IPS-20b (cell line): Measurements from ENCODE around the gene MYG1.

ENCODE experiments used
- H3K27ac ChIP-seq: one replicate; pipeline ENCODE4 v1.5.1; 2013; ENCODE audit warnings: low read length
- H3K27me3 ChIP-seq: 2 replicates; pipeline ENCODE4 v1.6.1; 2013; ENCODE audit warnings: mild to moderate bottlenecking, low read length, inconsistent platforms; ENCODE audit not compliant: insufficient read depth
- H3K36me3 ChIP-seq: 2 replicates; pipeline ENCODE4 v1.6.1; 2013; ENCODE audit warnings: low read depth, mild to moderate bottlenecking, inconsistent platforms, low read length, moderate library complexity; ENCODE audit not compliant: insufficient read depth
- H3K4me1 ChIP-seq: 2 replicates; pipeline ENCODE4 v1.6.1; 2013; ENCODE audit warnings: mild to moderate bottlenecking, control low read depth, inconsistent platforms, low read length, moderate library complexity; ENCODE audit not compliant: insufficient read depth
- H3K4me3 ChIP-seq: 2 replicates; pipeline ENCODE4 v1.5.1; 2013; ENCODE audit warnings: mild to moderate bottlenecking, low read length, inconsistent platforms
- H3K9ac ChIP-seq: 2 replicates; pipeline ENCODE4 v1.6.1; 2013; ENCODE audit warnings: low read depth, mild to moderate bottlenecking, inconsistent platforms, low read length, moderate library complexity
- H3K9me3 ChIP-seq: 2 replicates; pipeline ENCODE4 v1.6.1; 2013; ENCODE audit warnings: mild to moderate bottlenecking, low read depth, low read length, inconsistent platforms; ENCODE audit not compliant: insufficient read depth

MYG1 gene, protein sequence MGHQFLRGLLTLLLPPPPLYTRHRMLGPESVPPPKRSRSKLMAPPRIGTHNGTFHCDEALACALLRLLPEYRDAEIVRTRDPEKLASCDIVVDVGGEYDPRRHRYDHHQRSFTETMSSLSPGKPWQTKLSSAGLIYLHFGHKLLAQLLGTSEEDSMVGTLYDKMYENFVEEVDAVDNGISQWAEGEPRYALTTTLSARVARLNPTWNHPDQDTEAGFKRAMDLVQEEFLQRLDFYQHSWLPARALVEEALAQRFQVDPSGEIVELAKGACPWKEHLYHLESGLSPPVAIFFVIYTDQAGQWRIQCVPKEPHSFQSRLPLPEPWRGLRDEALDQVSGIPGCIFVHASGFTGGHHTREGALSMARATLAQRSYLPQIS

DNA sequence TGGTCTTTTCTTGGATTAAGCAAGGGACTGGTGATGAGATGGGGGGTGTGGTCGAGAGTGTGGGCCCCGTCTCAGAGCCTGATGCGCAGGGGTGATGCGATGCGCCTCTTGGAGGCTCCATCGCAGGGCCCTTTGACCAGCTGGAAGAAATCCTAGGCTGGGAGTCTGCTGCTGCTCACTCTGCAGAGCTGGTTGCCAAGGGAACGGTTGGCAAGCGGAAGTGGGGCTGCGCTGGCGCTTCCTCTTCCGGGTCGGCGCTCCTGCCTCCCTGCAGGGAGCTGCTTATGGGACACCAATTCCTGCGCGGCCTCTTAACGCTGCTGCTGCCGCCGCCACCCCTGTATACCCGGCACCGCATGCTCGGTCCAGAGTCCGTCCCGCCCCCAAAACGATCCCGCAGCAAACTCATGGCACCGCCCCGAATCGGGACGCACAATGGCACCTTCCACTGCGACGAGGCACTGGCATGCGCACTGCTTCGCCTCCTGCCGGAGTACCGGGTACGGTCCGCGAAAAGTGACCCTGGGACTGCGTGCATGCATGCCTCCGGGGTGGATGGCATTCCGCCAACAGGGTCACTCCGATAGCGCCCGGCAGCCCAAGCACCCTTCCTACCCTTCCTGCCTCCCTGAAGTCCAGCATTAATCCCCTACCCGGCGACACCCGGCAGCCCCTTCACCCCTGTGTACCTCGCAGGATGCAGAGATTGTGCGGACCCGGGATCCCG, at the start of gene MYG1:
TSS of gene MYG1 (plus strand) at position 242 of the 727 bp plus-strand sequence. CDS start at position 285, 43 bp downstream.
- no peaks in the 10 kb centered on the region; the same call in 1 of the 2 replicates for H3K4me1 ChIP-seq
- H3K4me3 ChIP-seq, result peak within 1 kb of the TSS; percentile 95
- H3K9ac ChIP-seq, result peak within 1 kb of the TSS; percentile 95
- H3K27me3 ChIP-seq, result no peaks in the 10 kb centered on the region
- H3K36me3 ChIP-seq, result peaks cover 51% of the 10 kb centered on the region
- H3K27ac ChIP-seq, result no peak within 1 kb of the TSS
- no peaks in the 10 kb centered on the region for H3K9me3 ChIP-seq

- H3K4me1 ChIP-seq, result peaks cover 8% of the 10 kb centered on the region; the same call in 1 of the 2 replicates
- H3K9me3 ChIP-seq, result no peaks in the 10 kb centered on the region
- H3K9ac ChIP-seq, result peak overlapping the region; percentile 91
- peak overlapping the region; percentile 96 for H3K4me3 ChIP-seq
- peaks cover 12% of the 10 kb centered on the region; the same call in 1 of the 2 replicates for H3K36me3 ChIP-seq
- no peak overlapping the region for H3K27ac ChIP-seq
- no peaks in the 10 kb centered on the region for H3K27me3 ChIP-seq
These were observed 47.8 kb upstream of the MYG1 start for GRCh38 chr12:53251477-53252348.

DNA sequence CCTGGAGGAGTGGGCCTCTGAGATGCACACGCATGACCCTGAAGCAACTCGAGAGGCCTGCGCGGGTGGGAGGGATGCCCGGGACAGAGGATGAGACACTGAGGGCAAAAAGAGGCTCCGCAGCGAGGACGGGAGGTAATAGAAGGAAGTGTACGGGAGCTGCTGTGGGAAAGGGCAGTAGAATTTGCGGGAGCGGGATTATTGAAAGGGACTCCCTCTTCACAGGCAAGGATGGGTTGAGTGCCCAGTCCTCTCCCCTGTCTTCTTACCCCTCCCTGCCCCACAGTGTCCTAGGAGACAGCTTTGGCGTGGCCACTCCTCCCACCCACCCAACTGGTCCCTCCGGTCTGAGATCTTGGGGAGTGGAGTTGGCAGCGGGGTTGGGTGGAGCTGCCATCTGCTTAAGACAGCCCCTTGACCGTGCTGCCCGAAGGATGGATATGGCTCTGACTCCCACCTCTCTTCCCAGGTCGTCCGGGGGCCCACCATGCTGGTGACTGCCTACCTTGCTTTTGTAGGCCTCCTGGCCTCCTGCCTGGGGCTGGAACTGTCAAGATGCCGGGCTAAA, 47.1 kb upstream of the MYG1 start:
- H3K27ac ChIP-seq, result no peak overlapping the region
- peaks cover 8% of the 10 kb centered on the region; the same call in 1 of the 2 replicates for H3K4me1 ChIP-seq
- peak overlapping the region; percentile 96 for H3K4me3 ChIP-seq
- no peaks in the 10 kb centered on the region for H3K27me3 ChIP-seq
- peak overlapping the region; percentile 91 for H3K9ac ChIP-seq
- peaks cover 12% of the 10 kb centered on the region; the same call in 1 of the 2 replicates for H3K36me3 ChIP-seq
- H3K9me3 ChIP-seq, result no peaks in the 10 kb centered on the region

DNA sequence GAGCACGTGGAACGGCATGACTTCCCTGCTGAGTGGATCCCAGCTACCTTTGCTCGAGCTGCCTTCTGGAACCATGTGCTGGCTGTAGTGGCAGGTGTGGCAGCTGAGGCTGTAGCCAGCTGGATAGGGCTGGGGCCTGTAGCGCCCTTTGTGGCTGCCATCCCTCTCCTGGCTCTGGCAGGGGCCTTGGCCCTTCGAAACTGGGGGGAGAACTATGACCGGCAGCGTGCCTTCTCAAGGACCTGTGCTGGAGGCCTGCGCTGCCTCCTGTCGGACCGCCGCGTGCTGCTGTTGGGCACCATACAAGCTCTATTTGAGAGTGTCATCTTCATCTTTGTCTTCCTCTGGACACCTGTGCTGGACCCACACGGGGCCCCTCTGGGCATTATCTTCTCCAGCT, 46.2 kb upstream of the MYG1 start:
- Histone ChIP-seq H3K27ac (no peak overlapping the region), H3K4me1 (peaks cover 8% of the 10 kb centered on the region; the same call in 1 of the 2 replicates), H3K4me3 (no peak overlapping the region; the same call in 1 of the 2 replicates), H3K9ac (no peak overlapping the region), H3K9me3 (no peaks in the 10 kb centered on the region), H3K36me3 (peaks cover 12% of the 10 kb centered on the region; the same call in 1 of the 2 replicates), H3K27me3 (no peaks in the 10 kb centered on the region)

GRCh38 chr12:53254816-53255545, 44.5 kb upstream of the MYG1 start:
- H3K9ac ChIP-seq, result no peak overlapping the region
- peaks cover 12% of the 10 kb centered on the region; the same call in 1 of the 2 replicates for H3K36me3 ChIP-seq
- no peaks in the 10 kb centered on the region for H3K27me3 ChIP-seq
- H3K27ac ChIP-seq, result no peak overlapping the region
- peaks cover 8% of the 10 kb centered on the region; the same call in 1 of the 2 replicates for H3K4me1 ChIP-seq
- no peaks in the 10 kb centered on the region for H3K9me3 ChIP-seq
- H3K4me3 ChIP-seq, result no peak overlapping the region

GRCh38 chr12:53255996-53256395, 43.5 kb upstream of the MYG1 start:
- no peaks in the 10 kb centered on the region for H3K27me3 ChIP-seq
- peaks cover 12% of the 10 kb centered on the region; the same call in 1 of the 2 replicates for H3K36me3 ChIP-seq
- H3K9ac ChIP-seq, result no peak overlapping the region
- peaks cover 8% of the 10 kb centered on the region; the same call in 1 of the 2 replicates for H3K4me1 ChIP-seq
- H3K9me3 ChIP-seq, result no peaks in the 10 kb centered on the region
- no peak overlapping the region for H3K27ac ChIP-seq
- no peak overlapping the region for H3K4me3 ChIP-seq

DNA sequence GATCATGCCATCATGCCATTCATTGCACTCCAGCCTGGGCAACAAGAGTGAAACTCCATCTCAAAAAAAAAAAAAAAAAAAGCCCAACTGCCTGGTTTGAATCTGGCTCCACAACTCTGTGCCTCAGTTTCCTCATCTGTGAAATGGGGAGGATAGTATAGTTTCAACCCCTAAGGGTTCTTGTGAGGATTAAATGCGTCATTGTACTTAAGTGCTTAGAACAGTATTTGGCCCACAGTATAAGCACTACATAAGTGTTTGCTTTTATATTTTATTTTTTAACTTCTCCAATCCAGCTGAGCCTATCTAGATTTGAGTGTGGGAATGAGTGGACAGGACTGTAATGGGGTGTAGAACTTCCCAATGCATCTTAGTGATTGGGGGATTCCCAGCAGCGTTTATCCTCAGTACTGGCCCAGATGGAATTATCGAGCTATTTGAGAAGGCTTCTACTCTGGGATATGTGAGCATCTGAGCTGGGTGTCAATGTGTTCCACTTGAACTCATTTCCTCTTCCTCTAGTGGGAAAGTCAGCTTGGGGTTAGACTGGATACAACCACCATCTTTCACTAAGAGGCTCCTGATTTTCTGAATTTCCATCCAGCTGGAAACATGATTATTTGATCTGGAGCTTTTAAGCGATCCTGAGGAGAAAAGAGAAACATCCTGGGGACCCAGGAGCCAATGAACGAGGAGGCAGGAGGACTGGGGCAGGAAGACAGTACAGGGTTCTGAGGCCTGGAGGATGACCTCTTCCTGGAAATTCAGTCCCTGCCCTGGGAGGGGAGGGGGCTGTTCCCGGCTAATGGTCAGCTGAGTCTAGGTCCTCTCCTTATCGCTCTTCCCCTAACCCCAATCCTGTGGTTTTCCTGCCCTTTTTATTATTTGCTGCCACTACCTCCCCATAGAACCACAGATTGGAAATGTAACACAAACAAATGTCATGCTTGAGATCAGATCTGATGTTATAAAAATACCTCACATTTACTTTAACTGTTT, 40.7 kb upstream of the MYG1 start:
- H3K27me3 ChIP-seq, result no peaks in the 10 kb centered on the region
- H3K9me3 ChIP-seq, result no peaks in the 10 kb centered on the region
- no peaks in the 10 kb centered on the region for H3K4me1 ChIP-seq
- H3K4me3 ChIP-seq, result no peak overlapping the region
- no peak overlapping the region for H3K27ac ChIP-seq
- H3K9ac ChIP-seq, result no peak overlapping the region
- peaks cover 4% of the 10 kb centered on the region; the same call in 1 of the 2 replicates for H3K36me3 ChIP-seq

DNA sequence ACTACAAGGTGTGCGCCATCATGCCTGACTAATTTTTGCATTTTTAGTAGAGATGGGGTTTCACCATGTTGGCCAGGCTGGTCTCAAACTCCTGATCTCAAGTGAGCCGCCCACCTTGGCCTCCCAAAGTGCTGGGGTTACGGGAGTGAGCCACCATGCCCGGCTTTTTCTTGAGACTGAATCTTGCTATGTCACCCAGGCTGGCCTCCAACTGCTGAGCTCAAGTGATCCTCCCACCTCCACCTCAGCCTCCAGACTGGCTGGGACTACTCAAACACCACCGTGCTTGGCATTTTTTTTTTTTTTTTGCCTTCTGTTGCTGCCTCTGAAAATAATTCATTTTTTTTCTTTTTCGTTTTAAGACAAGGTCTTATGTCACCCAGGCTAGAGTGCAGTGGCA, 39.6 kb upstream of the MYG1 start:
- Histone ChIP-seq H3K9me3 (no peaks in the 10 kb centered on the region), H3K27me3 (no peaks in the 10 kb centered on the region), H3K4me1 (no peaks in the 10 kb centered on the region), H3K4me3 (no peak overlapping the region), H3K9ac (no peak overlapping the region), H3K27ac (no peak overlapping the region), H3K36me3 (no peaks in the 10 kb centered on the region)

- Histone ChIP-seq H3K9me3 (no peaks in the 10 kb centered on the region), H3K36me3 (peaks cover 21% of the 10 kb centered on the region), H3K4me1 (peaks cover 10% of the 10 kb centered on the region), H3K4me3 (no peak overlapping the region), H3K27me3 (no peaks in the 10 kb centered on the region), H3K9ac (no peak overlapping the region), H3K27ac (no peak overlapping the region)
These were observed 33.7 kb upstream of the MYG1 start for GRCh38 chr12:53265783-53266182.
